ENCODE data around the gene UMAD1.
"Not testable (repeated sequence)": the region's sequence is repeated elsewhere in the genome, so short reads cannot be mapped to it uniquely, and the experiment has no call there.

The UMAD1 gene

DNA sequence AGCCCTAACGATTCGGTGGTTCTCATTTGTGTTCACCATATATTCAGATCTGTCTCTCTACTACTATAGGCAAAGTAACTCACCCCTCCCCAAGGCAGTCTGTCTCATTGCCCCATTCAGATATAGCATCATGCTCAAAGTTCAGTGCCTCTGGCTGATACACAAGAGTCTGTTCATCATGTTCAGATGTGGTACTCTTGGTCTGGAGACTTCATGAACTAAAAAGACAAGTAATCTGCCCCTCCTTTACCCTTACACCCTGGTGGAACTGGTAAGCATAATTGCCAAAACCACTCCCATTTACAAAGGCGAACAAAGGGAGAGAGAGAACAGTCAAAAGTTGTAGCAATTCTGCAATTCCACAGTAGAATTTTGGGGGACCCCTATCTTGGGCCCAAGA lies 29.9 kb downstream of the UMAD1 start:
- WGBS (ENCODE audit: insufficient coverage, insufficient read length) = no CpG with 5 or more reads among the region's 3 CpGs
- H3K27ac ChIP-seq (ENCODE audit: low read length) = no peak overlapping the region
- no peaks in the 10 kb centered on the region for H3K27me3 ChIP-seq (ENCODE audit: control insufficient read depth, insufficient read depth, low read length)
- no peak overlapping the region for H3K4me3 ChIP-seq (ENCODE audit: low read length)
- no peaks in the 10 kb centered on the region for H3K36me3 ChIP-seq (ENCODE audit: control insufficient read depth, insufficient read depth, low read length)
- DNase-seq (ENCODE audit: low read depth, low spot score) = no peak
- H3K9me3 ChIP-seq (ENCODE audit: control insufficient read depth, insufficient read depth, low read length) = no peaks in the 10 kb centered on the region
- H3K4me1 ChIP-seq (ENCODE audit: control insufficient read depth, insufficient read depth, low read length) = no peaks in the 10 kb centered on the region

DNA sequence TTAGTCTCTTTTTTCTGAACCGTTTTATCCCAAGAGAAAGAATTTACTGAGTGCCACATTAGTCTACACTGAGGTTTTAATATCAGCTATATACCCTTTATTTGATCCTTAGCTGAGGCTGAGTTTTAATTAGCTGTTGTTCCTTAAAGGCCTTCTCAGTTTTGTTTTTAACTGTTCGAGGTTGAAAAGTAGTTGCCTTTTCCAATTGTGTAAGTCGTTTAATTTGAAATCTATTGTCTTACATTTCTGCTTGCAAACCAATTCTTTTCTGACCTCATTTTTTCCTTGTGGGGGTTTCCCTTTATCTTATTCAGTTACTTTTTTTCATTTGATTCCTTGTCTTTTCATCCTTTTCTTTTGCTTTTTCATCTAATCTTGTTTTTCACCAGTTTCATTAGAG lies 30.8 kb downstream of the UMAD1 start:
- Histone ChIP-seq H3K36me3 (ENCODE audit: control insufficient read depth, insufficient read depth, low read length) (no peaks in the 10 kb centered on the region), H3K4me3 (ENCODE audit: low read length) (no peak overlapping the region), H3K4me1 (ENCODE audit: control insufficient read depth, insufficient read depth, low read length) (no peaks in the 10 kb centered on the region), H3K9me3 (ENCODE audit: control insufficient read depth, insufficient read depth, low read length) (no peaks in the 10 kb centered on the region), H3K27me3 (ENCODE audit: control insufficient read depth, insufficient read depth, low read length) (no peaks in the 10 kb centered on the region), H3K27ac (ENCODE audit: low read length) (no peak overlapping the region)
- no peak for DNase-seq (ENCODE audit: low read depth, low spot score)
- no CpG with 5 or more reads among the region's 3 CpGs for WGBS (ENCODE audit: insufficient coverage, insufficient read length)

DNA sequence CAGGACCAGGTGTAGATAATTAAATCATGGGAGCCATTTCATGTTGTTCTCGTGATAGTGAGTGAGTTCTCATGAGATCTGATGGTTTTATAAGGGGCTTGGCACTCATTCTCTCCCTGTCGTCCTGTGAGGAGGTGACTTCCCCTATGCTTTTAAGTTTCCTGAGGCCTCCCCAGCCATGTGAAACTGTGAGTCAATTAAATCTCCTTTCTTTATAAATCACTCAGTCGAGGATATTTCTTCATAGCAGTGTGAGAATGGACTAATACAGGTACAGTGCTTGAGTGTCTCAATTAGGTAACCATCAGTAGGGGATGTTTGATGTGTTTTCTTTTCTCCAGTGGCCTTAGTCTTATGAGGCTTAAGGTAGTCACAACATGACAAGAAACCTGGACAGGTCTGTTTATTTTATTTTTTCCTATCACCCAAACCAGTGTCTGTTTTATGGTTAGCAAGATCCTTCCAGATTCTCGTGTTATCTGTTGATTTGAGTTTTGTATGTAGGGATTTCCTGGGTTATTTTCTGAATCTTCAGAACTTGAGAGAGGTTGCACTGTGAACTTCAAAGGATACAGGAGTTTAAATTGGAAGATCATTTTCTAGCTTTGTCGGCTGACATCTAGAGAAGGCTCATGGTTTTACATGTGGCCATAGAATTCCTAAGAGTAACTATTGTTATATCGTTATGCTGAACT lies 32.1 kb downstream of the UMAD1 start:
- Histone ChIP-seq H3K4me1 (ENCODE audit: control insufficient read depth, insufficient read depth, low read length) (no peaks in the 10 kb centered on the region), H3K27ac (ENCODE audit: low read length) (no peak overlapping the region), H3K36me3 (ENCODE audit: control insufficient read depth, insufficient read depth, low read length) (no peaks in the 10 kb centered on the region), H3K27me3 (ENCODE audit: control insufficient read depth, insufficient read depth, low read length) (no peaks in the 10 kb centered on the region), H3K9me3 (ENCODE audit: control insufficient read depth, insufficient read depth, low read length) (no peaks in the 10 kb centered on the region), H3K4me3 (ENCODE audit: low read length) (no peak overlapping the region)
- WGBS (ENCODE audit: insufficient coverage, insufficient read length) = no CpG with 5 or more reads among the region's 6 CpGs
- no peak for DNase-seq (ENCODE audit: low read depth, low spot score)

DNA sequence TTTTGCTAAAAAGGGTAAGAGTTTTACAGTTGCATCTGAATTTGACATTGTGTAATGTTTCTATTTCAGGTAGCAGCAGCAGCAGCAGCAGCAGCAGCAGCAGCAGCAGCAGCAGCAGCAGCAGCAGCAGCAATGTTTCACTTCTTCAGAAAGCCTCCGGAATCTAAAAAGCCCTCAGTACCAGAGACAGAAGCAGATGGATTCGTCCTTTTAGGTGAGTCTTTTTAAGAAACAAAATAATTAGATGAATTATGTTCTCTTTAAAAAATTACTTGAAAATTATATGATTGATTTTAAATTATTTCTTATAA lies 32.6 kb downstream of the UMAD1 start:
- Histone ChIP-seq H3K4me3 (ENCODE audit: low read length) (no peak overlapping the region), H3K27me3 (ENCODE audit: control insufficient read depth, insufficient read depth, low read length) (no peaks in the 10 kb centered on the region), H3K36me3 (ENCODE audit: control insufficient read depth, insufficient read depth, low read length) (no peaks in the 10 kb centered on the region), H3K27ac (ENCODE audit: low read length) (no peak overlapping the region), H3K4me1 (ENCODE audit: control insufficient read depth, insufficient read depth, low read length) (no peaks in the 10 kb centered on the region), H3K9me3 (ENCODE audit: control insufficient read depth, insufficient read depth, low read length) (no peaks in the 10 kb centered on the region)
- DNase-seq (ENCODE audit: low read depth, low spot score) = no peak
- WGBS (ENCODE audit: insufficient coverage, insufficient read length) = no CpG with 5 or more reads among the region's 2 CpGs

DNA sequence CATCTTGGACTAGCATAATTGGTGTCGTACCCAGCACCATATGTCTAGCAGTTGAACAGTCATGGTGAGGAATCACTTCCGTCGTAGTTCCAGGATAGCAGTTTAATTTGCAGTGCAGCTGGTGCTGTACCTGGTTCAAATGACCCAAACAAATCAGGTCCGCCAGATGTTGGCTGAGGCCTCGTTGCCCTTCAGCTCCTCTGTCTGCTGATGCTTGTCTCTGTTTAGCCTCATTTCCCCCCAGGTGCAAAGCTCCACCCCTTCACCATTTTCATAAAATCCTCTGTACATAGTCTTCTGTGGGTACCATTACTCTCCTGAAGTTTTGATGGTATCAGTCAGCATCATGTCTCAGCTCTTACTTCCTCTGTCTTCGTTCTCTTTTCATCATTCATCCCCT lies 35.1 kb downstream of the UMAD1 start:
- H3K27me3 ChIP-seq (ENCODE audit: control insufficient read depth, insufficient read depth, low read length) = no peaks in the 10 kb centered on the region
- no peaks in the 10 kb centered on the region for H3K36me3 ChIP-seq (ENCODE audit: control insufficient read depth, insufficient read depth, low read length)
- no CpG with 5 or more reads among the region's 6 CpGs for WGBS (ENCODE audit: insufficient coverage, insufficient read length)
- no peak overlapping the region for H3K27ac ChIP-seq (ENCODE audit: low read length)
- H3K4me3 ChIP-seq (ENCODE audit: low read length) = no peak overlapping the region
- H3K4me1 ChIP-seq (ENCODE audit: control insufficient read depth, insufficient read depth, low read length) = no peaks in the 10 kb centered on the region
- no peak for DNase-seq (ENCODE audit: low read depth, low spot score)
- H3K9me3 ChIP-seq (ENCODE audit: control insufficient read depth, insufficient read depth, low read length) = no peaks in the 10 kb centered on the region

DNA sequence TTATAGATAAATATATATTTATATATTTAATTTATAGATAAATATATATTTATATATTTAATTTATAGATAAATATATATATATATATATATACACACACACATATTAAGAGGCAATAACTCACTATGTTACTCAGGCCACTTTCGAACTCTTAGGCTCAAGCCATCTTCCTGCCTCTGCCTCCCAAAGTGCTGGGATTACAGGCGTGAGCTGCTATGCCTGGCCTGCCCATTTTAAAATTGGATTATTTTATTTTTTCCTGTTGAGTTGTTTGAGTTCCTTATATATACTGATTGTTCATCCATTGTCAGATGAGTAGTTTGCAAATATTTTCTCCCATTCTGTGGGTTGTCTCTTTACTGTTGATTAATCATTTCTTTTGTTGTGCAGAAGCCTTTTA lies 39.1 kb downstream of the UMAD1 start:
- not testable (repeated sequence) for H3K9me3 ChIP-seq (ENCODE audit: control insufficient read depth, insufficient read depth, low read length); DNase-seq (ENCODE audit: low read depth, low spot score); H3K36me3 ChIP-seq (ENCODE audit: control insufficient read depth, insufficient read depth, low read length); H3K27me3 ChIP-seq (ENCODE audit: control insufficient read depth, insufficient read depth, low read length); H3K27ac ChIP-seq (ENCODE audit: low read length); H3K4me1 ChIP-seq (ENCODE audit: control insufficient read depth, insufficient read depth, low read length); H3K4me3 ChIP-seq (ENCODE audit: low read length)
- no CpG with 5 or more reads among the region's 2 CpGs for WGBS (ENCODE audit: insufficient coverage, insufficient read length)

DNA sequence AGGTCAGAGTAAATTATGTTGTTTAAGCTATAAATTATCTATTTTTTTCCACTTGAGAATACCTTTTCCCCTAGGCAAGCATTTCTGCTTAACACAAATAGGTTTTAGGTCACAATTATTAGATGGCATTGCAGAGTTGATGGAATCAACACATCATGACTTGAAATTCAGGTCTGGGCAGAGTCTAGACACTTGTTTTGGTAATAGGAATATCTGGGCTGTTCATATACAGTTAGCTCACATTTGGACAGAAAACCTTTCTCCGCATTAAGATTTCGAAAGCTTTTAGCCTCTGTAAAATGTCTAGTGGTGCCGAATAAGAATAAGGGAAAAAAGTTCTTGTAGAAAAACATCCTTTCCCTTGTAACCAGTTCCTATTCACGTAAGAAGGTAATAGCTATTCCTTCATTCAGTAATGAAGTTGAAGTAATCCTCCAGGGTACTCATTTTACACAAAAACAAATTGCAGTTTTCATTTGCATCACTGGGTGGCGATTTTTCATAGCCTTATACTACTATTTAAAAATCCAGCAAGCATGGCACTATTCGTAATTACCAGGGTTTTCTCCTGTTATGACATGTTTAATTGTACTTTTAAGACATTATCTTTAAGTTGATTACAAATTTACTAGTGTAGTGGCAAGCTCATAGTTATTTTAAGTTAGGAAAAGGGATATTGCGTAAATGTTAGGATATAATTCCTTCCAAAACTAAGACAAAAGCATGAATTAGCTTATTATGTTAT lies 40.8 kb downstream of the UMAD1 start:
- WGBS (ENCODE audit: insufficient coverage, insufficient read length) = 100% methylated on average over 1 of the region's 7 CpGs
- Histone ChIP-seq H3K9me3 (ENCODE audit: control insufficient read depth, insufficient read depth, low read length) (no peaks in the 10 kb centered on the region), H3K4me3 (ENCODE audit: low read length) (no peak overlapping the region), H3K4me1 (ENCODE audit: control insufficient read depth, insufficient read depth, low read length) (no peaks in the 10 kb centered on the region), H3K27me3 (ENCODE audit: control insufficient read depth, insufficient read depth, low read length) (no peaks in the 10 kb centered on the region), H3K36me3 (ENCODE audit: control insufficient read depth, insufficient read depth, low read length) (no peaks in the 10 kb centered on the region), H3K27ac (ENCODE audit: low read length) (no peak overlapping the region)
- DNase-seq (ENCODE audit: low read depth, low spot score) = no peak

DNA sequence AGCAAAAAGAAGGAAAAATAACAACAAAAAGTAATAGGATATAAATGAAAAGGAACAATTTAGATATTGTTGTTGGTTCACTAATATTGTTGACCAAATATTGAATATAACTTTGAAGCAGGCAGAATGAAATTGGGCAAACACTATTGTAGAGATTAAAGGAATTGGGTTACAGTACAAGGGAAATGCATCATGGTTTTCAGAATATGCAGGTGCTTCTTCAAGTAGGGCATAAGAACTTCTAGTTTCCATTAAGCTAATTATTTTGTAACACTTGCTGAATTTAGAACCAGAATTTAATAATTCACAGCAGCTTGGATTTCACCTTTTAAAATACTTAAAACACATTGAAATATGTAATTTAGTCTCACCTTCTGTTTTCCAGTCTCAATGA lies 41.4 kb downstream of the UMAD1 start:
- Histone ChIP-seq H3K36me3 (ENCODE audit: control insufficient read depth, insufficient read depth, low read length) (no peaks in the 10 kb centered on the region), H3K4me1 (ENCODE audit: control insufficient read depth, insufficient read depth, low read length) (no peaks in the 10 kb centered on the region), H3K27me3 (ENCODE audit: control insufficient read depth, insufficient read depth, low read length) (no peaks in the 10 kb centered on the region), H3K4me3 (ENCODE audit: low read length) (no peak overlapping the region), H3K27ac (ENCODE audit: low read length) (no peak overlapping the region), H3K9me3 (ENCODE audit: control insufficient read depth, insufficient read depth, low read length) (no peaks in the 10 kb centered on the region)
- no peak for DNase-seq (ENCODE audit: low read depth, low spot score)

DNA sequence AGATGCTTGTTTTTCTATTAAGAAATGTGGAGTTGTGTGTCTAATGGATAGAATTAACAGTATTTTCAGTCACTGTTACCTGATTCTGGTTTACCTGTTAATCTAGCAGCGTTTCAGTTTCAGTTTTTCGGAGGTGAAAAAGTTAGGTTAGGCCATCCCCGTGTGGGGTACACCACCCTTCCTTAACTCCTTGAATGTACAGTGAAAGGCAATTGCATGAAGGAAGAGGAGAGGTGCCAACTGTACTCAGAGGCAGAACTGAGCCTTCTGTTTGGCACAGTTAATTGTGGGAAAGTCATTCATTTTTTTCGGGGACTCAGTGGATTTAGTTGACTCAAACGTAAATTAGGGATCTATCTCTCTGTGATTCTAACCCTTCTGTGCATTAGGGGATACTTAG lies 42.3 kb downstream of the UMAD1 start:
- WGBS (ENCODE audit: insufficient coverage, insufficient read length) = no CpG with 5 or more reads among the region's 5 CpGs
- Histone ChIP-seq H3K4me3 (ENCODE audit: low read length) (no peak overlapping the region), H3K36me3 (ENCODE audit: control insufficient read depth, insufficient read depth, low read length) (no peaks in the 10 kb centered on the region), H3K9me3 (ENCODE audit: control insufficient read depth, insufficient read depth, low read length) (no peaks in the 10 kb centered on the region), H3K27me3 (ENCODE audit: control insufficient read depth, insufficient read depth, low read length) (no peaks in the 10 kb centered on the region), H3K27ac (ENCODE audit: low read length) (no peak overlapping the region), H3K4me1 (ENCODE audit: control insufficient read depth, insufficient read depth, low read length) (no peaks in the 10 kb centered on the region)
- no peak for DNase-seq (ENCODE audit: low read depth, low spot score)

DNA sequence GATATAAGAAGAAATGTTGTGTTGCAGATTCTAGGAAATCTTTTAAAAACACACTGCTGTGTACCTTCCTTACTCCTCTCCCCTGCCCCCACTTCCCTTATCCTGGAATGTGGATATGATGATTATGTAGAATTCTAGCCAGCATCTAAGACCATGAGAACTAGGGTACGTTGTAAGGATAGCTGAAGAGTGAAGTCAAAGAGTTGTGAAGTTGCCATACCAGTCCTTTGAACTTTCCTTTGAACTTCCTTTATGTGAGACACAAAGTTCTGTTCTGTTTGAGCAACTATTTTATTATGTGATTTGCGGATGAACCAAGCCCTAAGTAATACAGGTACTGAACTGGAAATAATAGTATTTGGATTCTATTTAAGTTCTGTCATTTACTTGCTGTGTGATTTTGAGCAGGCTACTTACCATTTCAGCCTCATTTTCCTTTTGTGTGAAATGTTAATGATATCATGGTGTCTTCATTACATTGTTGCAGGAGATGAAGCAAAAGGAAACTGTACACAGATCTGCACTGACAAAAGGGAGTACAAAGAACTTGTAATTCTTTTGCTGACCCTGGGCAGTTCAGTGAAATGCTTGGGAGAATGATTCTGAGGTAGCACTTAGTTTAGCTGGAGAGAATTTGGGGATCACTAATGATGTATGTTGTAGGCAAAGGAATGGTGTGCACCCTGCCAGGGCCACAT lies 46.4 kb downstream of the UMAD1 start:
- H3K27me3 ChIP-seq (ENCODE audit: control insufficient read depth, insufficient read depth, low read length) = no peaks in the 10 kb centered on the region
- no peak for DNase-seq (ENCODE audit: low read depth, low spot score)
- H3K4me1 ChIP-seq (ENCODE audit: control insufficient read depth, insufficient read depth, low read length) = no peaks in the 10 kb centered on the region
- no peaks in the 10 kb centered on the region for H3K9me3 ChIP-seq (ENCODE audit: control insufficient read depth, insufficient read depth, low read length)
- no peak overlapping the region for H3K27ac ChIP-seq (ENCODE audit: low read length)
- no peak overlapping the region for H3K4me3 ChIP-seq (ENCODE audit: low read length)
- H3K36me3 ChIP-seq (ENCODE audit: control insufficient read depth, insufficient read depth, low read length) = no peaks in the 10 kb centered on the region
- WGBS (ENCODE audit: insufficient coverage, insufficient read length) = no CpG with 5 or more reads among the region's 2 CpGs

DNA sequence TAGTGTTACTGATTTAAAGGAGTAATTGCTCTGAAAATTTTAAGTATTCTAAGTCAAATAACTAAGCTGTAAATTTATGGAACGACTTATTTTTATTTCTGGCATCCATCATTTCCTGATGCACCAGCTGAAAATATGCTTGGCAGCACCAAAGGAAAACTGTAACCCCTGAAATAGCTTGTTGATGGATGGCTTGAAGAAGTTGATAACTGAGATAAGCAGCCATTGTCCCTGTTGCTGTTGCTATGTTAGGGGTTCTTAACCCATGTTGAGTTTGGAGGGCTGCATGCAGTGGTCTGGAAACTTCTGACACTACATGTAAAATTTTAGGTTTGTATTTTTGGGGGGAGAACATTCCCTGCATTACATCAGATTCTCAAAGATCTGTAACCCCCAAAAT lies 47.2 kb downstream of the UMAD1 start:
- H3K36me3 ChIP-seq (ENCODE audit: control insufficient read depth, insufficient read depth, low read length) = no peaks in the 10 kb centered on the region
- no peaks in the 10 kb centered on the region for H3K9me3 ChIP-seq (ENCODE audit: control insufficient read depth, insufficient read depth, low read length)
- no peak overlapping the region for H3K4me3 ChIP-seq (ENCODE audit: low read length)
- H3K4me1 ChIP-seq (ENCODE audit: control insufficient read depth, insufficient read depth, low read length) = no peaks in the 10 kb centered on the region
- H3K27ac ChIP-seq (ENCODE audit: low read length) = no peak overlapping the region
- no peak for DNase-seq (ENCODE audit: low read depth, low spot score)
- H3K27me3 ChIP-seq (ENCODE audit: control insufficient read depth, insufficient read depth, low read length) = no peaks in the 10 kb centered on the region
- no CpG with 5 or more reads among the region's 1 CpG for whole genome bisulfite sequencing (ENCODE audit: insufficient coverage, insufficient read length)
